ENCODE measurements around the gene LRBA.

Gene LRBA

GRCh38 chr4:150641612-150642011 is 373.5 kb downstream of the LRBA start:
- Histone ChIP-seq H3K9ac (ENCODE audit: low read length) (no peak overlapping the region), H3K27me3 (ENCODE audit: control insufficient read depth, insufficient read depth, low read length) (no peaks in the 10 kb centered on the region), H3K4me1 (ENCODE audit: control insufficient read depth, low read depth, low read length) (no peaks in the 10 kb centered on the region), H3K4me3 (ENCODE audit: low read length) (no peak overlapping the region), H3K9me3 (ENCODE audit: control insufficient read depth, low read depth, low read length) (no peaks in the 10 kb centered on the region), H3K36me3 (ENCODE audit: control insufficient read depth, low read depth, low read length) (no peaks in the 10 kb centered on the region), H3K27ac (ENCODE audit: low read length) (no peak overlapping the region)

- H3K27ac ChIP-seq (ENCODE audit: low read length) = no peak overlapping the region
- H3K27me3 ChIP-seq (ENCODE audit: control insufficient read depth, insufficient read depth, low read length) = no peaks in the 10 kb centered on the region
- H3K9me3 ChIP-seq (ENCODE audit: control insufficient read depth, low read depth, low read length) = no peaks in the 10 kb centered on the region
- no peaks in the 10 kb centered on the region for H3K36me3 ChIP-seq (ENCODE audit: control insufficient read depth, low read depth, low read length)
- no peak overlapping the region for H3K4me3 ChIP-seq (ENCODE audit: low read length)
- H3K4me1 ChIP-seq (ENCODE audit: control insufficient read depth, low read depth, low read length) = no peaks in the 10 kb centered on the region
- no peak overlapping the region for H3K9ac ChIP-seq (ENCODE audit: low read length)
Observed at GRCh38 chr4:150632639-150633038, 382.4 kb downstream of the LRBA start.

- Histone ChIP-seq H3K9ac (ENCODE audit: low read length) (no peak overlapping the region), H3K4me1 (ENCODE audit: control insufficient read depth, low read depth, low read length) (peaks cover 4% of the 10 kb centered on the region), H3K4me3 (ENCODE audit: low read length) (no peak overlapping the region), H3K9me3 (ENCODE audit: control insufficient read depth, low read depth, low read length) (no peaks in the 10 kb centered on the region), H3K27me3 (ENCODE audit: control insufficient read depth, insufficient read depth, low read length) (no peaks in the 10 kb centered on the region), H3K27ac (ENCODE audit: low read length) (no peak overlapping the region), H3K36me3 (ENCODE audit: control insufficient read depth, low read depth, low read length) (no peaks in the 10 kb centered on the region)
Observed at GRCh38 chr4:150628073-150628472, 387.0 kb downstream of the LRBA start.

GRCh38 chr4:150625033-150625432 is 390.1 kb downstream of the LRBA start:
- H3K4me3 ChIP-seq (ENCODE audit: low read length) = no peak overlapping the region
- no peaks in the 10 kb centered on the region for H3K36me3 ChIP-seq (ENCODE audit: control insufficient read depth, low read depth, low read length)
- no peak overlapping the region for H3K9ac ChIP-seq (ENCODE audit: low read length)
- peaks cover 4% of the 10 kb centered on the region for H3K4me1 ChIP-seq (ENCODE audit: control insufficient read depth, low read depth, low read length)
- H3K27me3 ChIP-seq (ENCODE audit: control insufficient read depth, insufficient read depth, low read length) = no peaks in the 10 kb centered on the region
- H3K9me3 ChIP-seq (ENCODE audit: control insufficient read depth, low read depth, low read length) = no peaks in the 10 kb centered on the region
- no peak overlapping the region for H3K27ac ChIP-seq (ENCODE audit: low read length)

- Histone ChIP-seq H3K4me3 (ENCODE audit: low read length) (no peak overlapping the region), H3K36me3 (ENCODE audit: control insufficient read depth, low read depth, low read length) (no peaks in the 10 kb centered on the region), H3K9ac (ENCODE audit: low read length) (no peak overlapping the region), H3K4me1 (ENCODE audit: control insufficient read depth, low read depth, low read length) (peaks cover 4% of the 10 kb centered on the region), H3K27ac (ENCODE audit: low read length) (no peak overlapping the region), H3K27me3 (ENCODE audit: control insufficient read depth, insufficient read depth, low read length) (no peaks in the 10 kb centered on the region), H3K9me3 (ENCODE audit: control insufficient read depth, low read depth, low read length) (no peaks in the 10 kb centered on the region)
Observed at GRCh38 chr4:150624055-150624454, 391.0 kb downstream of the LRBA start.

- H3K27me3 ChIP-seq (ENCODE audit: control insufficient read depth, insufficient read depth, low read length) = no peaks in the 10 kb centered on the region
- no peak overlapping the region for H3K9ac ChIP-seq (ENCODE audit: low read length)
- no peaks in the 10 kb centered on the region for H3K9me3 ChIP-seq (ENCODE audit: control insufficient read depth, low read depth, low read length)
Observed at GRCh38 chr4:150619042-150619441, 396.0 kb downstream of the LRBA start.

GRCh38 chr4:150609131-150609530 is 406.0 kb downstream of the LRBA start:
- H3K27me3 ChIP-seq (ENCODE audit: control insufficient read depth, insufficient read depth, low read length) = no peaks in the 10 kb centered on the region
- no peak overlapping the region for H3K4me3 ChIP-seq (ENCODE audit: low read length)
- H3K27ac ChIP-seq (ENCODE audit: low read length) = no peak overlapping the region
- no peak overlapping the region for H3K9ac ChIP-seq (ENCODE audit: low read length)
- no peaks in the 10 kb centered on the region for H3K4me1 ChIP-seq (ENCODE audit: control insufficient read depth, low read depth, low read length)
- no peaks in the 10 kb centered on the region for H3K36me3 ChIP-seq (ENCODE audit: control insufficient read depth, low read depth, low read length)
- H3K9me3 ChIP-seq (ENCODE audit: control insufficient read depth, low read depth, low read length) = no peaks in the 10 kb centered on the region

More at GRCh38 chr4:150619042-150619441, 396.0 kb downstream of the LRBA start:
- no peak overlapping the region for H3K27ac ChIP-seq (ENCODE audit: low read length)
- no peaks in the 10 kb centered on the region for H3K36me3 ChIP-seq (ENCODE audit: control insufficient read depth, low read depth, low read length)
- no peak overlapping the region for H3K4me3 ChIP-seq (ENCODE audit: low read length)
- H3K4me1 ChIP-seq (ENCODE audit: control insufficient read depth, low read depth, low read length) = no peaks in the 10 kb centered on the region

- H3K4me3 ChIP-seq (ENCODE audit: low read length) = no peak overlapping the region
- no peaks in the 10 kb centered on the region for H3K27me3 ChIP-seq (ENCODE audit: control insufficient read depth, insufficient read depth, low read length)
- no peak overlapping the region for H3K27ac ChIP-seq (ENCODE audit: low read length)
- H3K9me3 ChIP-seq (ENCODE audit: control insufficient read depth, low read depth, low read length) = no peaks in the 10 kb centered on the region
- H3K36me3 ChIP-seq (ENCODE audit: control insufficient read depth, low read depth, low read length) = peaks cover 6% of the 10 kb centered on the region
- no peaks in the 10 kb centered on the region for H3K4me1 ChIP-seq (ENCODE audit: control insufficient read depth, low read depth, low read length)
- H3K9ac ChIP-seq (ENCODE audit: low read length) = no peak overlapping the region
Observed at GRCh38 chr4:150600812-150601445, 414.2 kb downstream of the LRBA start.

GRCh38 chr4:150599547-150599946 is 415.5 kb downstream of the LRBA start:
- H3K27ac ChIP-seq (ENCODE audit: low read length) = no peak overlapping the region
- H3K9ac ChIP-seq (ENCODE audit: low read length) = no peak overlapping the region
- peaks cover 6% of the 10 kb centered on the region for H3K36me3 ChIP-seq (ENCODE audit: control insufficient read depth, low read depth, low read length)
- no peaks in the 10 kb centered on the region for H3K4me1 ChIP-seq (ENCODE audit: control insufficient read depth, low read depth, low read length)
- H3K9me3 ChIP-seq (ENCODE audit: control insufficient read depth, low read depth, low read length) = no peaks in the 10 kb centered on the region
- H3K4me3 ChIP-seq (ENCODE audit: low read length) = no peak overlapping the region
- no peaks in the 10 kb centered on the region for H3K27me3 ChIP-seq (ENCODE audit: control insufficient read depth, insufficient read depth, low read length)

- H3K9me3 ChIP-seq (ENCODE audit: control insufficient read depth, low read depth, low read length) = no peaks in the 10 kb centered on the region
- H3K36me3 ChIP-seq (ENCODE audit: control insufficient read depth, low read depth, low read length) = peaks cover 6% of the 10 kb centered on the region
- H3K4me1 ChIP-seq (ENCODE audit: control insufficient read depth, low read depth, low read length) = no peaks in the 10 kb centered on the region
- H3K4me3 ChIP-seq (ENCODE audit: low read length) = no peak overlapping the region
- H3K9ac ChIP-seq (ENCODE audit: low read length) = no peak overlapping the region
- no peak overlapping the region for H3K27ac ChIP-seq (ENCODE audit: low read length)
- no peaks in the 10 kb centered on the region for H3K27me3 ChIP-seq (ENCODE audit: control insufficient read depth, insufficient read depth, low read length)
Observed at GRCh38 chr4:150598909-150599308, 416.2 kb downstream of the LRBA start.

GRCh38 chr4:150593996-150594395 is 421.1 kb downstream of the LRBA start:
- H3K9me3 ChIP-seq (ENCODE audit: control insufficient read depth, low read depth, low read length) = no peaks in the 10 kb centered on the region
- no peak overlapping the region for H3K27ac ChIP-seq (ENCODE audit: low read length)
- no peak overlapping the region for H3K4me3 ChIP-seq (ENCODE audit: low read length)
- peaks cover 23% of the 10 kb centered on the region for H3K4me1 ChIP-seq (ENCODE audit: control insufficient read depth, low read depth, low read length)
- no peak overlapping the region for H3K9ac ChIP-seq (ENCODE audit: low read length)
- H3K36me3 ChIP-seq (ENCODE audit: control insufficient read depth, low read depth, low read length) = peaks cover 6% of the 10 kb centered on the region
- H3K27me3 ChIP-seq (ENCODE audit: control insufficient read depth, insufficient read depth, low read length) = no peaks in the 10 kb centered on the region

GRCh38 chr4:150591904-150592303 is 423.2 kb downstream of the LRBA start:
- peaks cover 23% of the 10 kb centered on the region for H3K4me1 ChIP-seq (ENCODE audit: control insufficient read depth, low read depth, low read length)
- no peaks in the 10 kb centered on the region for H3K9me3 ChIP-seq (ENCODE audit: control insufficient read depth, low read depth, low read length)
- no peaks in the 10 kb centered on the region for H3K36me3 ChIP-seq (ENCODE audit: control insufficient read depth, low read depth, low read length)
- peak overlapping the region; percentile 14 for H3K9ac ChIP-seq (ENCODE audit: low read length)
- H3K4me3 ChIP-seq (ENCODE audit: low read length) = peak overlapping the region; percentile 35
- no peaks in the 10 kb centered on the region for H3K27me3 ChIP-seq (ENCODE audit: control insufficient read depth, insufficient read depth, low read length)
- no peak overlapping the region for H3K27ac ChIP-seq (ENCODE audit: low read length)
